Measurements from ENCODE around the gene FCER1G.

The FCER1G gene

DNA sequence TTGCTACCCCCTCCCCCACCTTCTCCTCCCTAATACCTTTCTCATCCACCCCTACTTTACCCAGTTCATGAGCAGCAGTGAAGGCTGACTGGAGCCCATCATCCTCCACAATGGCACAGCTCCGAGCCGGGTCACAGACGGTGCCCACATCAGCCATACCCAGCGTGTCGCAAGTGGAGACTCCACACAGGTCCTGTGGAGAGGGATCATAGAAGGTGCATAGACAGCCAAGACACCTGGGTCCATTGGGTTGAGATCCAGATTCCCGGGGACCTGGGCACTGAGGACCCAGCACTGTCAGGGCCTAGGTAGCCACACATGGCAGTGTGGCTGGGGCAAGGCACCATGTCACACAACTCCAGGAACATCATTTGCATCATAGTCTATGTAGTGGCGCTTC lies 19.0 kb upstream of the FCER1G start:
- no peak overlapping the region for H3K9ac ChIP-seq
- TF ChIP-seq Cebpa-rat (IDR thresholded peaks at IDR 0.05), result no peak
- H3K4me2 ChIP-seq, result peak overlapping the region; percentile 61; the same call in 1 of the 2 replicates
- H3K36me3 ChIP-seq, result no peaks in the 10 kb centered on the region
- no peak overlapping the region for H3K4me3 ChIP-seq
- peaks cover 97% of the 10 kb centered on the region for H3K4me1 ChIP-seq
- H3K27me3 ChIP-seq, result no peaks in the 10 kb centered on the region
- H3K9me3 ChIP-seq, result no peaks in the 10 kb centered on the region
- 0 out of 2 replicates have a peak overlapping the region, but pooled peaks have one; percentile 63 for H3K27ac ChIP-seq
- no peaks in the 10 kb centered on the region for H4K20me1 ChIP-seq

DNA sequence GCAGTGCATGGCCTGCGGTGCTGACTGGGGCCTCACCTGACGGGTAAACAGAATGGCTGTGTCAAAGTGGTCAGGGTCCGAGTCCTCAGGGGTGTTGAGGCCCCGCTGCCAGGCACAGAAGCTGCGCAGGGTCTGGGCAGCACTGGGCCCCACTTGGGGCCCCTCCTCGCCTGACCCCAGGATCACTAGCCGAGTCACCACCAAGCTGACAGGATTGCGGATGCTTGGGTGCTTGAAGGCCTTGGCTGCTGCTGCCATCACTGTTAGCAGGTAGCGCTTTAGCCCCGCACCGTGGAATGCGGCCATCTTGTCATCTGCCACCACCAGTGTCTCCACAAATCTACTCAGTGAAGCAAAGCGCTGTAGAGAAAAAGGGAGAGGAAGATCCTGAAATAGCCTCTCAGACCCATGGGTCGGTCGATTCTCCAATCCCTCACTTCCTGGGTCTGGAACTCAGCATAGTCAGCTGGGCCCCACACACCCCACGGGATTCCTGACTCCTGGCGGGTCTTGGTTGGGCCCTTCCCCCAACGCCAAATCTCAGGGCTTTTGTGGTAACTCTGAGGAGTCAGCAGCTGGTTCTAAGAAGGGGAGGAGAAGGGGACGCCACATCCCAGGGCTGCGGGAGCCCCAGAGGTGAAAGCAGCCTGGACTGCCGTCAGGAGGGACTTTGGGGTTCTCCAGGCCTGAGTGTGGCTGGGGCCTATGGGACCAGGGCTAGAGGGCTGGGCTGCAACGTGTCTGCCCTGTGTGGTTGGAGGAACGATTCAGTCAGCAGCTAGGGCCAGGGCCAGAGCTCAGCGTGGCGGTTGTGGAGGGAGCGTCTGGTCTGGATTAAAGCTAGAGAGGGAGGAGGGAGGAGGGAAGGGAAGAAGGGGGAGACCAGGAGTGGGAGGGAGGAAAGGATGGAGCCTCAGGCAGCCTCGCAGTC lies 18.3 kb upstream of the FCER1G start:
- H3K36me3 ChIP-seq, result no peaks in the 10 kb centered on the region
- no peaks in the 10 kb centered on the region for H3K27me3 ChIP-seq
- H3K4me1 ChIP-seq, result peaks cover 99% of the 10 kb centered on the region
- H3K9me3 ChIP-seq, result no peaks in the 10 kb centered on the region
- H3K27ac ChIP-seq, result peak overlapping the region; percentile 63
- no peak for TF ChIP-seq Cebpa-rat (IDR thresholded peaks at IDR 0.05)
- peak overlapping the region; percentile 55 for H3K9ac ChIP-seq
- peak overlapping the region; percentile 61 for H3K4me2 ChIP-seq
- no peak overlapping the region for H3K4me3 ChIP-seq
- no peaks in the 10 kb centered on the region for H4K20me1 ChIP-seq

DNA sequence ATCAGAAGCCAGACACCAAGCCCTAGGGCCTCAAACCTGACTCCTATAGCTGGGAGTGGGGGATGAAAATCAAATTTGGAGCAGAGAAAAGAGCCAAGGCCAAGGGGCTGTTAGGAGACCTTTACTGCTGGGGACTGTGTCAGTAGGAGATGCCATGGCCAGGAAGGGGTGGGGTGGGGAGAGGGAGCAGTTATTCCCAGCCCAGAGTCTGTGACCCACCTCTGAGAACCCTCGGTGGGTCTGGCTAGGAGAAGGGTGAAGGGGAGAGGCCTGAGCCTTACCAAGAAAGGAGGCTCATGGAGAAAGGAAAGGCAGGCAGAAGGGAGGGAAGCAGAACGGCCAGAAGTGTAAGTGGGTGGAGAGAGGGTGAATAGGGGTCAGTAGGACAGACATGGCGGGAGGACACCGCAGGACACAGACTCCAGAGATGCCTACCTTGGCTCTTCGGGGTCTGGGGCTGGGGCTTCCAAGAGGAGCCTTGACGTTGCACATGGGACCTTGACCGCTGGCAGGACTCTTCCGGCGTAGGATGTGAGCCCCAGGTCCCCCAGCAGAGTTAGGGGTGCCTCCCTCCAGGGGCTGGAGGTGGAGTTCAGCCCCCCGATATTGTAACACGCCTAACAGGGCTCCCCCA lies 17.4 kb upstream of the FCER1G start:
- no peak overlapping the region for H3K4me3 ChIP-seq
- H3K27ac ChIP-seq, result peak overlapping the region; percentile 63
- H4K20me1 ChIP-seq, result no peaks in the 10 kb centered on the region
- no peak for TF ChIP-seq Cebpa-rat (IDR thresholded peaks at IDR 0.05)
- H3K4me1 ChIP-seq, result peaks cover 93% of the 10 kb centered on the region
- H3K9ac ChIP-seq, result peak overlapping the region; percentile 55; the same call in 1 of the 2 replicates
- H3K9me3 ChIP-seq, result no peaks in the 10 kb centered on the region
- H3K27me3 ChIP-seq, result no peaks in the 10 kb centered on the region
- peak overlapping the region; percentile 61 for H3K4me2 ChIP-seq
- H3K36me3 ChIP-seq, result no peaks in the 10 kb centered on the region

DNA sequence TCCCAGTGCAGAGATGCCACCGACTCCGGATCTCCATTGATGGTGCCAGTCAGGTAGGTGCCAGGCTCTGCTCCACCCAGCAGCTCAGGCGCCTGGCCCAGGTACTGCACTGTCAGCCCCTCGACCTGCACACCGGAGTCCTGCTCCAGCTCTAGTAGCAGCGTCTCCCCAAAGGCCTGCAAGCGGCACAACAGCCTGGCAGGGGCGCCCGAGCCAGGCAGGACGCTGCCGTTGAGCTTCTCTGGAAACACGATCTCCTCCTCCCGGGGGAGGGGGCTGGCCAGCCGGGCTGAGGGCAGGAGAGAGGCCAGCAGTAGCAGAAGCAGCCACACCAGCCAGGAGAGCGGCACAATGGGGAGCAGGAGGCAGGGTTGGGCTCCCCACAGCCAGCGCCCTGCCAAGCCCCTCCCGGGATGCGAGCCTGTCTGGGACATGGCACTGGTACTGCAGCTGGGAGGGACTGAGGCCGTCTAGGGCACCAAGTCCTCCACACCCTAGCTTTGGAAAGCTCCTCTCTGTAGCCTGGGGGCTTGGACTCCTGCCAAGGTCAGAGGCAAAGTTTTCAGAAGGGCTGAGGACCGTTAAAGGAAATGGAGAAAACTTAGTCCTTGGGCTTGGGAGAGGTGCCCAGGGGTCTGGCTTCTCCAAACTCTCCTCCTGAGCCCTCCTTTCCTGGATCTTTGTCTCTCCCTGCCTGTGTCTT lies 16.8 kb upstream of the FCER1G start:
- H3K4me1 ChIP-seq, result peaks cover 93% of the 10 kb centered on the region
- no peak overlapping the region for H3K9ac ChIP-seq
- H4K20me1 ChIP-seq, result no peaks in the 10 kb centered on the region
- H3K9me3 ChIP-seq, result no peaks in the 10 kb centered on the region
- H3K27ac ChIP-seq, result no peak overlapping the region
- H3K4me2 ChIP-seq, result peak overlapping the region; percentile 39
- no peaks in the 10 kb centered on the region for H3K27me3 ChIP-seq
- TF ChIP-seq Cebpa-rat (IDR thresholded peaks at IDR 0.05), result no peak
- peaks cover under 1% of the 10 kb centered on the region; the same call in 1 of the 2 replicates for H3K36me3 ChIP-seq
- no peak overlapping the region for H3K4me3 ChIP-seq

DNA sequence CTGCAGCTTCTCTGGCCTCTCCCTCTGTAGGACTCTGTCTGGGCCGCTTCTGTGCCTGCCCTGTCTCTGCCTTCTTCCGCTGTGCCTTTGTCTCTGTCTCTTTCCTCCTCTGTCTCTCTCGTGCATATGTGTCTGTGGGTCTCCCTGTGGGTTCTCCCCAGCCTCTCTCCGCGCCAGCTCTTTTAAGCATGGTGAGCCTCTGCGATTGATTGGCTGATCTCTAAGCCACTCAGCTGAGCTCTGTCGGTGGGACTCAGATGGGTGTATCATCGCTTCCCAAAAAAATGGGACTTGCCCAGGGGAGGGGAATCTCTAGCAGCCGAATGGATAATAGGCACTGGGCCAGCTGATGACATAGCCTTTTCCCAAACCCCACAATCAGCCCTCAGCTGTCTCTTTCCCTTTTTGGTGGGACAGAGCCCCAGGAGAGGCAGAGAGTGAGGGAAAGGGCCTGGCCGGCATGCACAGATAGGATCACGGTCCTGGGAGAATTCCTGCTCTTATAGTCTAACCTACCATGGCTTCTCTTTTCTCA lies 16.1 kb upstream of the FCER1G start, which contains the start of gene ADAMTS4:
TSS of gene ADAMTS4 (minus strand) at position 158 of the 535 bp plus-strand sequence. CDS start 427 bp downstream, outside the sequence.
- H4K20me1 ChIP-seq, result no peaks in the 10 kb centered on the region
- no peak within 1 kb of the TSS for H3K4me3 ChIP-seq
- no peaks in the 10 kb centered on the region for H3K27me3 ChIP-seq
- H3K9ac ChIP-seq, result no peak within 1 kb of the TSS
- H3K36me3 ChIP-seq, result peaks cover 7% of the 10 kb centered on the region
- H3K4me2 ChIP-seq, result peak within 1 kb of the TSS; percentile 88
- peaks cover 93% of the 10 kb centered on the region for H3K4me1 ChIP-seq
- H3K27ac ChIP-seq, result no peak within 1 kb of the TSS
- H3K9me3 ChIP-seq, result no peaks in the 10 kb centered on the region
- TF ChIP-seq Cebpa-rat (IDR thresholded peaks at IDR 0.05), result no peak

DNA sequence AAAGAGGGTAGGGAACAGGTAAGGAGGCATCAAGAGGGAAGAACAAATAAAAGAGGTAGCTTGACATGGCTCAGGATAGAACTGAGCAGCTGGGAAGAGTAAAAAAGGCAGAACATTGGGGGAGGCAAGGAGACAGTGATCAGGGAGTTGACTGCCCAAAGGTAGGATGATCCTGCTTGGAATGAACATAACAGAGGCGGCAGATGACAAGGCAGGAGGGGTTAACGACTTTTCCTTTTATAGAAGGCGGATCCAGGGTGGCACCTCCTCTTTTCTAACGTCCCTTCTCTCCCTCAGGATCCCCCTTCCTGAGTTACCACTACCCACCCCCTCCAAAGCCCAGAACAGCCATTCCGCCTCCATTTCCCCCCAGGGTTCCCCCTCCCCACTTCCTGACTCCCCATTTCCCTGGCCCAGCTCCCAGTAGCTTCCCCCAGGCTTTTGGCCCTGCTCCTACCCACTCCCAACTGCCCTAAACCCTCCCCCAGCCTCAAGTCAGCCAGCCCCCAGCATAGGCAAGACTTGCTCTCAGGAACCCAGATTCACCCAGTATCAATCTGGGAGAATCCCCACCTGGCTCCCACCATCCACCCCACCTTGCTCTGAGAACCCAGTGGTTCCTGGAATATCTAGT lies 15.5 kb upstream of the FCER1G start:
- Histone ChIP-seq H3K4me3 (no peak overlapping the region), H3K27ac (no peak overlapping the region), H3K9me3 (no peaks in the 10 kb centered on the region), H3K4me2 (peak overlapping the region; percentile 88), H3K4me1 (peaks cover 86% of the 10 kb centered on the region), H3K9ac (no peak overlapping the region), H3K27me3 (no peaks in the 10 kb centered on the region), H3K36me3 (peaks cover 13% of the 10 kb centered on the region), H4K20me1 (no peaks in the 10 kb centered on the region)
- no peak for TF ChIP-seq Cebpa-rat (IDR thresholded peaks at IDR 0.05)

DNA sequence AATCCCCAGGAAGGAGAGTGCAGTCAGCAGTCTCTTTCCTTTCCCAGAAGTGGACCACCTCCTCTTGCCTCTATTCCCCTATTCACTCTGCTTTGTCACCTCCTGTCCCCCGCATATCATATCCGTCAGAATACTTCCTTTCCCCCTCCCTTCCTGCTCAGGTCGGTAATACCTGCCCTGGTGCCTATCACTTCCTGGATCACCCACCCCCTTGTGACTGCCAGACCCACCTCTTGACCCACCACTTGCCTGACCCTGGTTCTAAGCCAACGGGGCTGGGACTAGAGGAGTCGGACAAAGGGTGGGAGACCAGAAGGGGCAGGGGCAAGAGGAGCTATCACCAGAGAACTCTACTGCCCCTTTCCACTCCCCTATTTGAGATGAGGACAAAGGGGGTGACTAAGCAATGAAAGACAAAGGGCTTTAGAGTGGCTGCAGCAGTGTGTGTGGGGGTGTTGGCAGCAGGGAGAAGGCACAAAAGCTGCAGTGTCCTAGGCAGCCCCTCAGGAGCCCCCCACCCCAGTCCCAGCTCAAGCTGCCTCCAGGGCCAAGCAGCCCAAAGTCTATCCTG lies 14.6 kb upstream of the FCER1G start:
- no peak for TF ChIP-seq Cebpa-rat (IDR thresholded peaks at IDR 0.05)
- Histone ChIP-seq H3K27ac (peak overlapping the region; percentile 86), H3K4me1 (peaks cover 77% of the 10 kb centered on the region), H3K27me3 (no peaks in the 10 kb centered on the region), H3K36me3 (peaks cover 20% of the 10 kb centered on the region), H4K20me1 (no peaks in the 10 kb centered on the region), H3K4me2 (peak overlapping the region; percentile 88), H3K9me3 (no peaks in the 10 kb centered on the region), H3K9ac (no peak overlapping the region), H3K4me3 (no peak overlapping the region)

DNA sequence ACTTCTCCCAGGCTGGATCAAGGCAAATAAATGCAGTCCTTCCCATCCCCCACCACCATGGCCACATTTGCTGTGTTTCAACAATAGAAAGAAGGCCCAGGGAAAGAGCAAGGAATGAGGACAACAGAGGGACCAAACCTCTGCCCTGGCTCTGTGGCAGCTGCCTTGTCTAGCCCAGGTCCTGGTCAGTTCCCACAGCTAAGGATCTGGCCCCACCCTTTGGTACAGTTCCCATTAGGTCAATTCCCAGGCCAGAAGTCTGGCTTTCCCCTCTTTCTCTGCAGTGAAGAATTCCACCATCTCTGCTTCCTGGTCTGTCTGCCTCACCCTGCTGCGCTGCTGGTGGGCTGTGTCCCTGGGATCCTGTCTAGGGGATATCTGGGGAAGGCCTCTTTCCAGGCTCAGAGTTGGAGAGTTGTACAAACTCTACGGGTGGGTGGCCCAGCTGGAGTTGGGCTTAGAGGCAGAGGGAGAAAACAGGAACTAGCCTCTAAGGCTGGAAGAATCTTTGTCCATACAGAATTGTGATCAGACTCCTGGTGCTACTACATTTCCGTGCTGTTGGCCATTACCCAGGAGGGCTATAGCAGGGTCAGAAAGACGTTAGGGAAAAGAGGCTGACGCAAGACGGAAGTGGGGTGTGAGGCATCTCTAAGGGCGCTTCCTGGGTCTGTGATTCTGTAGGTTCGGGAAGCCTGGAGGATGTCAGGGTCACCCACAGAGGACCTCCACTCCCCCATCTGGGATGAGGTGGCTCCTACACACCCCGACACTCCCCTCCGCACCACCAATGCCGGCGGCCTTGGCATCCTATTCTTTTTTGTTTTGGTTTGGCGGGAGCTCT lies 13.9 kb upstream of the FCER1G start:
- Histone ChIP-seq H3K9ac (peak overlapping the region; percentile 83), H3K9me3 (no peaks in the 10 kb centered on the region), H3K27me3 (no peaks in the 10 kb centered on the region), H3K36me3 (peaks cover 28% of the 10 kb centered on the region), H3K27ac (peak overlapping the region; percentile 86), H3K4me1 (peaks cover 71% of the 10 kb centered on the region), H3K4me3 (peak overlapping the region; percentile 74), H4K20me1 (no peaks in the 10 kb centered on the region), H3K4me2 (peak overlapping the region; percentile 88)
- no peak for TF ChIP-seq Cebpa-rat (IDR thresholded peaks at IDR 0.05)
